Prostate gland (tissue), 2 donors: ENCODE results near the gene ENDOV. TPM values are rescaled to one million over a fixed set of nuclear protein-coding genes. Genes with fewer than 3 reads are reported as not detected.

Experiments used
- DNase-seq: peaks from one replicate; pipeline ENCODE4 v3.0.0-alpha.2; 2019; ENCODE audit warnings: low spot score
- H3K27ac ChIP-seq, 2 donors: fragments of 200-600 bp; sonication (generic); 2 replicates each; pipeline ENCODE4 v1.5.1; 2017 to 2019
- H3K27me3 ChIP-seq: fragments of 200-600 bp; sonication (generic); replicated peaks from 2 replicates; pipeline ENCODE4 v1.5.1; 2019; ENCODE audit not compliant: insufficient read depth
- H3K36me3 ChIP-seq, 2 donors: fragments of 200-600 bp; sonication (generic); 1 replicate in 1 of 2; 2 replicates in 1 of 2; pipeline versions ENCODE4 v1.5.1 to v1.8.1; 2017 to 2019
- H3K4me1 ChIP-seq: fragments of 200-600 bp; sonication (generic); replicated peaks from 2 replicates; pipeline ENCODE4 v1.5.1; 2019
- H3K4me3 ChIP-seq, 2 donors: fragments of 200-600 bp; sonication (generic); 2 replicates each; pipeline ENCODE4 v1.5.1; 2017 to 2019
- H3K9me3 ChIP-seq: fragments of 200-600 bp; sonication (generic); 2 replicates; pipeline ENCODE4 v1.5.1; 2017
- CTCF ChIP-seq, 4 experiments: fragments of 200-600 bp in 2 of 4; fragments of 450-650 bp in 2 of 4; sonication (generic) in 2 of 4; IDR thresholded peaks; 1 replicate in 3 of 4; 2 replicates in 1 of 4; pipeline ENCODE4 v1.5.1; 2016 to 2019; ENCODE audit warnings: antibody characterized with exemption in 4 of 4, mild to moderate bottlenecking in 2 of 4, moderate library complexity in 2 of 4
- POLR2A ChIP-seq: fragments of 450-650 bp; IDR thresholded peaks from one replicate; pipeline ENCODE4 v1.6.1; 2016; ENCODE audit warnings: antibody characterized with exemption, mild to moderate bottlenecking
- POLR2AphosphoS5 ChIP-seq: sonication (generic); formaldehyde crosslinking; IDR thresholded peaks from one replicate; pipeline ENCODE4 v1.6.1; 2017; ENCODE audit warnings: antibody characterized with exemption
- WGBS: methylation state at CpG from one replicate; pipeline ENCODE4 v1.1.5; 2018; 5-methylcytosine and 5-hydroxymethylcytosine counted together
- intact Hi-C: fragments of 100-400 bp; cut with DNase I; formaldehyde crosslinking; loops from one replicate; pipeline ENCODE4 v1.14.2; 2022
- total RNA-seq, 2 donors: library from RNA; depleted of rRNA; stranded (reverse); fragments of >200 nt; gene quantifications; one replicate each; pipeline ENCODE4 v1.1.0, GENCODE V29; 2016

Gene ENDOV
- total RNA-seq, 2 donors from 2014 or later = 17.0 to 36.9 TPM

- Histone ChIP-seq H3K4me3 (no peak overlapping the region), H3K4me1 (no peaks in the 10 kb centered on the region), H3K27me3 (no peaks in the 10 kb centered on the region), H3K9me3 (no peaks in the 10 kb centered on the region), H3K27ac (peak overlapping the region in 1 of 2 donors; percentile 97), H3K36me3 (no peaks in the 10 kb centered on the region)
- WGBS = 79% methylated on average over 19 of the region's 19 CpGs
- intact Hi-C loops = loop anchor here (10.0 kb wide), 1 partner anchor 511 kb away; no protein-coding TSS in a partner anchor
- no peak for TF ChIP-seq CTCF (IDR thresholded peaks at IDR 0.05)
- no peak for TF ChIP-seq POLR2AphosphoS5
- no peak for TF ChIP-seq POLR2A
- DNase-seq = no peak
Measured at GRCh38 chr17:80453126-80453997, 38.4 kb downstream of the ENDOV start.

GRCh38 chr17:80453998-80454556 lies 39.1 kb downstream of the ENDOV start:
- Histone ChIP-seq H3K27ac (peak overlapping the region; percentile 96 to 97), H3K4me1 (no peaks in the 10 kb centered on the region), H3K4me3 (peak overlapping the region; percentile 63 to 85), H3K36me3 (no peaks in the 10 kb centered on the region), H3K9me3 (no peaks in the 10 kb centered on the region), H3K27me3 (no peaks in the 10 kb centered on the region)
- WGBS = 28% methylated on average over 36 of the region's 36 CpGs
- intact Hi-C loops = loop anchor here (10.0 kb wide), 1 partner anchor 511 kb away; no protein-coding TSS in a partner anchor
- no peak for TF ChIP-seq POLR2AphosphoS5
- TF ChIP-seq POLR2A = no peak
- TF ChIP-seq CTCF (IDR thresholded peaks at IDR 0.05) = no peak
- no peak for DNase-seq

GRCh38 chr17:80454557-80455335 lies 39.8 kb downstream of the ENDOV start:
- peak overlapping the region; percentile 96 to 97 for H3K27ac ChIP-seq
- H3K4me1 ChIP-seq = no peaks in the 10 kb centered on the region
- no peaks in the 10 kb centered on the region for H3K27me3 ChIP-seq
- H3K4me3 ChIP-seq = peak overlapping the region; percentile 63 to 85
- H3K36me3 ChIP-seq = no peaks in the 10 kb centered on the region
- 0% methylated on average over 54 of the region's 88 CpGs for WGBS
- no peaks in the 10 kb centered on the region for H3K9me3 ChIP-seq
- intact Hi-C loops = loop anchor here (10.0 kb wide), 1 partner anchor 510 kb away; no protein-coding TSS in a partner anchor
- peak; percentile 96 for DNase-seq
- TF ChIP-seq POLR2AphosphoS5 (peak; percentile 86), CTCF (IDR thresholded peaks at IDR 0.05) (peak in 2 of 4 experiments; percentile 20 to 22), POLR2A (peak; percentile 74)

- Histone ChIP-seq H3K36me3 (no peaks in the 10 kb centered on the region), H3K27ac (peak overlapping the region; percentile 96 to 97), H3K4me3 (peak overlapping the region; percentile 63 to 85), H3K4me1 (no peaks in the 10 kb centered on the region), H3K27me3 (no peaks in the 10 kb centered on the region), H3K9me3 (no peaks in the 10 kb centered on the region)
- no peak for TF ChIP-seq POLR2AphosphoS5
- TF ChIP-seq CTCF (IDR thresholded peaks at IDR 0.05) = no peak
- no peak for TF ChIP-seq POLR2A
- DNase-seq = no peak
- WGBS = 4% methylated on average over 19 of the region's 20 CpGs
- intact Hi-C loops = loop anchor here (10.0 kb wide), 1 partner anchor 509 kb away; no protein-coding TSS in a partner anchor
Measured at GRCh38 chr17:80455336-80455710, 40.4 kb downstream of the ENDOV start.
